ENCODE data around the gene PCDH15.

The PCDH15 gene

GRCh38 chr10:53894145-53894544 is 906.9 kb downstream of the PCDH15 start:
- Histone ChIP-seq H3K27ac (ENCODE audit: low read depth, low read length) (no peak overlapping the region), H3K36me3 (ENCODE audit: low read length) (no peaks in the 10 kb centered on the region), H3K9me2 (replicated peaks; ENCODE audit: insufficient read depth, low read length) (no peaks in the 10 kb centered on the region), H3K79me2 (ENCODE audit: insufficient read depth, low read length) (no peaks in the 10 kb centered on the region), H3K27me3 (ENCODE audit: low read length) (no peaks in the 10 kb centered on the region), H4K20me1 (ENCODE audit: low read depth, low read length) (no peaks in the 10 kb centered on the region), H2AFZ (ENCODE audit: low read depth, low read length, severe bottlenecking) (no peak overlapping the region), H3K4me2 (ENCODE audit: low read depth, low read length, poor library complexity, severe bottlenecking) (no peak overlapping the region), H3K9me3 (ENCODE audit: insufficient read depth, low read length) (no peaks in the 10 kb centered on the region), H3F3A (ENCODE audit: insufficient read depth) (no peaks in the 10 kb centered on the region), H3K4me3 (ENCODE audit: insufficient read depth, low read length, poor library complexity, severe bottlenecking) (no peak overlapping the region), H3K9ac (ENCODE audit: low read length) (no peak overlapping the region)
- TF ChIP-seq EZH2phosphoT487 (conservative IDR thresholded peaks at IDR 0.05; ENCODE audit: low read length) (no peak), CTCF (IDR thresholded peaks at IDR 0.05; ENCODE audit: insufficient read depth, low read length, poor library complexity, severe bottlenecking) (no peak)

GRCh38 chr10:53893061-53893460 is 908.0 kb downstream of the PCDH15 start:
- no peak overlapping the region for H3K27ac ChIP-seq (ENCODE audit: low read depth, low read length)
- no peaks in the 10 kb centered on the region for H3K79me2 ChIP-seq (ENCODE audit: insufficient read depth, low read length)
- H3K4me3 ChIP-seq (ENCODE audit: insufficient read depth, low read length, poor library complexity, severe bottlenecking): no peak overlapping the region
- no peak overlapping the region for H2AFZ ChIP-seq (ENCODE audit: low read depth, low read length, severe bottlenecking)
- H3K36me3 ChIP-seq (ENCODE audit: low read length): no peaks in the 10 kb centered on the region
- no peak overlapping the region for H3K9ac ChIP-seq (ENCODE audit: low read length)
- no peaks in the 10 kb centered on the region for H3K9me2 ChIP-seq (replicated peaks; ENCODE audit: insufficient read depth, low read length)
- no peaks in the 10 kb centered on the region for H3K27me3 ChIP-seq (ENCODE audit: low read length)
- no peak overlapping the region for H3K4me2 ChIP-seq (ENCODE audit: low read depth, low read length, poor library complexity, severe bottlenecking)
- no peaks in the 10 kb centered on the region for H4K20me1 ChIP-seq (ENCODE audit: low read depth, low read length)
- H3K9me3 ChIP-seq (ENCODE audit: insufficient read depth, low read length): no peaks in the 10 kb centered on the region
- H3F3A ChIP-seq (ENCODE audit: insufficient read depth): no peaks in the 10 kb centered on the region
- no peak for TF ChIP-seq EZH2phosphoT487 (conservative IDR thresholded peaks at IDR 0.05; ENCODE audit: low read length)
- TF ChIP-seq CTCF (IDR thresholded peaks at IDR 0.05; ENCODE audit: insufficient read depth, low read length, poor library complexity, severe bottlenecking): no peak

- no peak for TF ChIP-seq CTCF (IDR thresholded peaks at IDR 0.05; ENCODE audit: insufficient read depth, low read length, poor library complexity, severe bottlenecking)
- no peak for TF ChIP-seq EZH2phosphoT487 (conservative IDR thresholded peaks at IDR 0.05; ENCODE audit: low read length)
- Histone ChIP-seq H3K36me3 (ENCODE audit: low read length) (no peaks in the 10 kb centered on the region), H3K9ac (ENCODE audit: low read length) (no peak overlapping the region), H3K4me2 (ENCODE audit: low read depth, low read length, poor library complexity, severe bottlenecking) (no peak overlapping the region), H3K9me3 (ENCODE audit: insufficient read depth, low read length) (no peaks in the 10 kb centered on the region), H3K27ac (ENCODE audit: low read depth, low read length) (no peak overlapping the region), H3K4me3 (ENCODE audit: insufficient read depth, low read length, poor library complexity, severe bottlenecking) (no peak overlapping the region), H3K27me3 (ENCODE audit: low read length) (no peaks in the 10 kb centered on the region), H3F3A (ENCODE audit: insufficient read depth) (no peaks in the 10 kb centered on the region), H4K20me1 (ENCODE audit: low read depth, low read length) (no peaks in the 10 kb centered on the region), H3K9me2 (replicated peaks; ENCODE audit: insufficient read depth, low read length) (no peaks in the 10 kb centered on the region), H3K79me2 (ENCODE audit: insufficient read depth, low read length) (no peaks in the 10 kb centered on the region), H2AFZ (ENCODE audit: low read depth, low read length, severe bottlenecking) (no peak overlapping the region)
Measured at GRCh38 chr10:53886325-53887300, 914.4 kb downstream of the PCDH15 start.
